ENCODE measurements around the gene FAM193A.

- TF ChIP-seq CTCF (IDR thresholded peaks at IDR 0.05; ENCODE audit: low read depth, low read length) (no peak), EZH2phosphoT487 (IDR thresholded peaks at IDR 0.05; ENCODE audit: low read depth) (no peak)
Observed at GRCh38 chr4:2537011-2537830, 774 bp downstream of the FAM193A start.

Data from OCI-LY3 (cell line).